GM04503 (cell line): Measurements from ENCODE around the gene KCNJ13.

ENCODE experiments used
- DNase-seq: peaks from one replicate; pipeline ENCODE4 v3.0.0-alpha.2; 2012; ENCODE audit warnings: low read depth

KCNJ13 gene

DNA sequence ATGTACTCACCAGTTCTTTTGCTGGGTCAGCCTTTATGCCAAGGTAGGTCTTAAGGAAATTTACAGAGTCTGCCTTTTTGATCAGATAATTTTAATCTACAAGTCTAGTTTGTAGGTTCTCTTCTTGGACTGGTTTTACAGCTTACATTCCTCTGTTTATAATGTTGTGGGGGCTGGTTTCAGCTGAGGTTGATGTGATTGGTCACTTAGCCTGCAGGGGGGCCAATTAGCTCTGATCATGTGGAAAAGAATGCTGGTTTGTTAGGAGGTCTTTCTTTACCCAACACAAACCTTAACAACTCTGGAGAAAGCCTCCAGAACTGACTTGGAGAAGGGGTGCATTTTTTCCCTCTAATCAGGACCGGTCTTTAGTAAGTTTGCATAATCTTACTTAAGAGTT lies at the start of gene KCNJ13:
TSS of gene KCNJ13 (minus strand) at position 131 of the 400 bp plus-strand sequence. CDS start 5,203 bp downstream, outside the sequence.
- DNase-seq = no peak

DNA sequence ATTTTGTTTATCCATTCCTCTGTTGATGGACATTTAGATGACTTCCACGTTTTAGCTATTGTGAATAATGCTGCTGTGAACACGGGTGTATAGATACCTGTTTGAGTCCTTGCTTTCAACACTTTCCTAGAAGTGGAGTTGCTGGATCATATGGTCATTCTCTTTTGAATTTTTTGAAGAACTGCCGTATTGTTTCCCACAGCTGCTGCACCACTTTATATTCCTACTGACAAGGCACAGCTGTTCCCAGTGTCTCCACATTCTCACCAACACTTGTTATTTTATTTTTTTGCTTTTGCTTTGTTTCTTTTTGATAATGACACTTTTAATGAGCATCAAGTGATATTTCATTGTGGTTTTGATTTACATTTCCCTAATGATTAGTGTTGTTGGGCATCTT lies 41.4 kb upstream of the KCNJ13 start:
- no peak for DNase-seq

DNA sequence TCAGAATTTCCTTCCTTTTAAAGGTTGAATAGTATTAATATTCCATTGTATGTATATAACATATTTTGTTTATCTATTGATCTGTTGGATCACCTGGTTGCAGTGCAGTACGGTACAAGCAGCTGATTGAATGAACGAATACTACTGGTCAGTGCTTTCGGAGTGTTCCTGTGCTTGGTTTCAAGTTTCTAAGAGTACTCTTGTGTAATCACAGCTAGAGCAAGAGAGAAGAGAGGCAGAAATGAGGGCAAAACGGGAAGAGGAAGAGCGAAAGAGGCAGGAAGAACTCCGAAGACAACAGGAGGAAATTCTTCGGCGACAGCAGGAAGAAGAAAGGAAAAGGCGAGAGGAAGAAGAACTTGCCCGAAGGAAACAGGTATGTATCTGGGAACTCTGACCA lies 40.3 kb upstream of the KCNJ13 start:
- no peak for DNase-seq

DNA sequence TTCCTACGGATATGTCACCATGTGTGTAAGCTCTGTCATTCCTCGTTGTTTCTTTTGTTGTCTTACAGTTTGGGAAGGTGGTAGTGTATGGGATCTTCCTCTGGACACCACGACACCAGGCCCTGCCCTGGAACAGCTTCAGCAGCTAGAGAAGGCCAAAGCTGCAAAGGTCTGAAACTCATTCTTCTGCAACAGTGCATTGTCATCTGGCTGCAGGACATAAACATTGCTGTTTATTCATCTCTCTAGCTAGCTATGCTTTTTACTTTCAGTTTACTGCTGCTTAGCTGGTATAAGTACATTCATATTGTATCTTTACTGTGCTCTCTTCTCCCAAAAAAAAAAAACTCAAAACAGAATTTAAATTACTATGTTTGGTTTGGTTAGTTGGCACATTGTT lies 39.2 kb upstream of the KCNJ13 start:
- DNase-seq = no peak

DNA sequence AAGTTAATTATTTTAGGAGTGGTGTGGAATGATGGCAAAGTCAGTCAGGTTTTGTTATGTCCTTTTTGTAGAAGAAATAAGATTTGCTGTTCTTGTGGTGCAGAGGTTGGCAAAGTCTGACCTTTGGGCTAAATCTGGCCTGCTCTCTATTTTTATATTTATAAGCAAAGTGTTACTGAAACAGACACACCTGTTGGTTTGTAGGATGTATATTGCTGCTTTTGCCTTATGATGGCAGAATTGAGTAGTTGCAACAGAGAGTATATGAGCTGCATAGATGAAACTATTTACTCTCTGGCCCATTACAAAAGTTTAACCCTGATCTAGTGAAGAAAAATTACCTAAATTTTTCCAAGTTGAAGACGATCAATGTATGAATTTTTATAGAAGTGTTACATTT lies 34.1 kb upstream of the KCNJ13 start:
- DNase-seq = no peak

DNA sequence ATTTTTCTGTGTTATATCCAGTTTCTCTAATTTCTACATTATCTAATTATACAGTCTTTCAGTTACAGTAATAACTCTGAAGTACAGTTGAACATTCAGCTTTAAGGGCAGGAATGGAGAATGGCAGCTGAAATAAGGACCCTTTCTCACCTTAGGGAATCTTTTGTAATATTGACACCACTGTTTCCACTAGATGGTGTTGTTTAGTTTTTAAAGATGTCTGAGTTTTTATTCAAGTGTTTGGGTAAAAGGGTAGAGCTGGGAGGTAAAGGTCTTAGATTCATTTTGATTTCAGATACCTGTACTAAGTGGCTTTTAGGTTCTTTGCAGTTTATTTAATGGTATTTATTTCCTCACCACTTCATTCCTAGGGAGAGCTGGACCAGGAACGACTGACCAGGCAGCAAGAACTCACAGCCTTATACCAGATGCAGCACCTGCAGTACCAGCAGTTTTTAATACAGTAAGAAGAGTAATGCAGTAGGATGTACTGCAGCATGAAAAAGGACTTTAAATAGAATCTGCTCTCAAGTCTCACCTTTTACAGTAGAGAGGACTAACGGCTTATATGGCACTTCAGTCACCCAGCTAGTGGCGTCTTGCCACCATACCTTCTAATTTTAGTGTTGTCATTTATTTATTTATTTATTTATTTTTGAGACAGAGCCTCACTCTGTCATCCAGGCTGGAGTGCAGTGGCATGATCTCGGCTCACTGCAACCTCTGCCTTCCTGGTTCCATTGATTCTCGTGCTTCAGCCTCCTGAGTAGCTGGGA lies 33.2 kb upstream of the KCNJ13 start:
- no peak for DNase-seq

DNA sequence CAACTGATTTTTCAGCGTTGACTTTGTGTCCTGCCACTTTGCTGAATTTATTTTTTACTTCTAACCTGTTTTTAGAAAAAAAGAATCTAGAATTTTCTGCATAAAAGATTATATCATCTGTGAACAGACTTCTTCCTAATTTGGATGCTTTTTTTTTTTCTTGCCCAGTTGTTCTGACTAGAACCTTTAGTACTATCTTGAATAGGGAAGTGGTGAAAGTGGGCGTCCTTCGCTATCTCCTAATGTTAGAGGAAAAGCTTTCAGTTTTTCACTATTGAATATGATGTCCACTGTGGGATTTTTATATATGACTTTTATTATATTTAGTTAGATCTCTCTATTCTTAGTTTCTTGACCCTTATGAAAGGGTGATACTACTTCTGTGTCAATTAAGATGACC lies 25.7 kb upstream of the KCNJ13 start:
- no peak for DNase-seq

DNA sequence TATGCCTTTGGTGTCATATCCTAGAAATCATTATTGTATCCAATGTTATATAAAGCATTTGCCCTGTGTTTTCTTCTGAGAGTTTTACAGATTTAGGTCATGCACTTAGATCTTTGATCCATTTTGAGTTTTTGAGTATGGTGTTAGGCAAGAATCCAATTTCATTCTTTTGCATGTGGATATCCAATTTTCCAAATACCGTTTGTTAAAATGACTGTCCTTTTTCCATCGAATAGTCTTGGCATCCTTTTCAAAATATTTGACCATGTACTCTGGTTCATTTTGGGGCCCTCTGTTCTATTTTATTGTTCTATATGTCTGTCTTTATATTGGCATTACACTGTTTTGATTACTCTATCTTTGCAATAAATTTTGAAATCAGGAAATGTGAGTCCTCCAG lies 23.8 kb upstream of the KCNJ13 start:
- no peak for DNase-seq

DNA sequence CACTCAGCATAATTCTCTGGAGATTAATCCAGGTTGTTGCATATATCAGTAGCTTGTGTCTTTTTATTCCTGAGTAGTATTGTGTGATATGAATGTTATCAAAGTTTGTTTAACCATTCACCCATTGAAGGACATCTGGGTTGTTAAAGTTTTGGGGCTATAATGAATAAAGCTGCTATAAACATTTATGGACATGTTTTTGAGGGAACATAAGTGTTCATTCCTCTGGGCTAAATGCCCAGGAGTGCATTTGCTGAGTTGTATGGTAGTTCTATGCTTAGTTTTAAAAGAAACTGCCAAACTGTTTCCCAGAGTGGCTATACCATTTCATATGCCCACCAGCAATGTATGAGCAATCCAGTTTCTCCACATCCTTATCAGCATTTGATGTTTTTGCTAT lies 21.8 kb upstream of the KCNJ13 start:
- no peak for DNase-seq

DNA sequence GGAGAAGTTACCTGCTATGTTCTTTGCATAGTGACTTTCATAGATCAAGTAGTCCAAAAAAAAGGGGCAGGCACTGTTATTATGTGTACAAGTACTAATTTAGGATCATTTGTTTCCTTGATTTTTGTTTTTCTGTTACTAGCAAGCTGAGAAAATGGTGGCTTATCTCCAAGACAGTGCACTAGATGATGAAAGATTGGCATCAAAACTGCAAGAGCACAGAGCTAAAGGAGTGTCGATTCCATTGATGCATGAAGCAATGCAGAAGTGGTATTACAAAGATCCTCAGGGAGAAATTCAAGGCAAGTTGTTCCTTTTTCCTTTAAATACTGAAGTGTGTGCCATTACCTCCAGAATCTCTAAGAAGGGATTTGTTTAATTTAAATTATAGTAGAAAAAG lies 19.6 kb upstream of the KCNJ13 start:
- no peak for DNase-seq

DNA sequence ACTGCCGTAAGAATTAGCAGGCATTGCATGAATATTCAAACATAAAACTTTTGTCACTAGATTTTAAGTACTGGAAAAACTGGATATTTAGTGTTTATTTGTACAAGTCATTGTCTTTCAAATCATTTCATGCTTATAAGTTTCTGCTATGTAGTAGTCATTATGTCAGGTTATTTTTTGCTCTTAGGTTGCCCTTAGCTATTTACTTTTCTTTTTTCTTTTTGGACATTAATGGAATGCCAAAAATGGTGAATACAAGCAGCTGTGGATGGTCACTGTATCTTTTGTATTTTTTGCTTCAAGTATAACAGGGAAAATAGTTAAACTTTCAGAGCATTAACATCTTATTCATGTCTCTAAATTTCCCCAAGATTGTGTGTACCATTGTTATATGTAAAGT lies 18.6 kb upstream of the KCNJ13 start:
- DNase-seq = no peak

DNA sequence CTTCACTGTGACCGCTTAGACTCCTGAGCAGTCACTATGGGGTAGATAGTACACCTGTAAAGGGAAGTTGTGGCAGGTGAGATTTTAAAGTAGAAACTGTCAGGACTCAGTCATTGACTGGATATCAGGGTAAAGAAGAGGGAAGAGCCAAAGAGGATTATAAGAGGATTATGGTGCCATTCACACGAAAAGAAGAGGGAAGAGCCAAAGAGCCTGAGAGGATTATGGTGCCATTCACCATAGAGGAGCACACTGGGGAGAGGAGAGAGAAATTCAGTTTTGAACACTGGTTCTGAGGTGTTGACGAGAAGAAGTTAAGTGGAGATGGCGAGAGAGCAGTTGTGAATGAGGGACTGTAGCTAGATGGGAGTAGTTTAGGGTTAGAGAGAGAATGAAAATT lies 16.9 kb upstream of the KCNJ13 start:
- DNase-seq = no peak

DNA sequence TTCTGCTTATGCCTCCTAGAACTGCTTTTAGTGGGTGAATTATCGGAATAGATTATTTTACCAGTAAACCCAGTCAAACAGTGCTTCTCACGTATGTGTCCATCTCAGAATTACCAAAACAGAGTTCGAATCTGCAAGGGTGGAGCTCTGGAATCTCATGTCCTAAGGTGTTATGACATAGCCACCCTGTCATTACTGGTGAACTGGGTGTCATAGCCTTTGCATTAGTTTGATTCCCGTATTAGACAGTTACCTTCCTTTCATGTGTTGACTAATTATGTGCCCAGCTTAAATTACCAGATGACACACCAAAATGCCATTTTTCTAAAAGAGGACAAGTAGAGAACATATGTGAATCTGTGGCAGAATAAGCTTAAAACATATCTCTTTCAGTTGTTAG lies 15.2 kb upstream of the KCNJ13 start:
- no peak for DNase-seq

DNA sequence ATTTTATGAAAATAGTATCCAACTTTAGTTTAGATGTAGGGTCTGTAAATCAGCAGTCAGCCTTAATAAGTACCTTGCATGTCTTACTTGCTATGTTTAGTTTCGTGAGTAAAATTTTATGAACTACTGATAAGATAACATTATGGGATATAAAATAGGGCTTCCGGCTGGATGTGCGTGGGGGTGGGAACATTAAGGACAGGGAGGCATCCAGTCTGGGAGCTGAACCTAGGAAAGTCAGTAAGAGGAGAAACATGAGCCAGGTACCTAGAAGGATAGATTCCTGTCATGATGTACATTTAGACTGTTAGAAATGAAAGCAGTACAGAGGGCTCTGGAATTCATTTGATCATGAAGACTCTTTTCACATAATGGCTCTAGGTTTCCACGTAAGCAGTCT lies 12.7 kb upstream of the KCNJ13 start:
- no peak for DNase-seq

DNA sequence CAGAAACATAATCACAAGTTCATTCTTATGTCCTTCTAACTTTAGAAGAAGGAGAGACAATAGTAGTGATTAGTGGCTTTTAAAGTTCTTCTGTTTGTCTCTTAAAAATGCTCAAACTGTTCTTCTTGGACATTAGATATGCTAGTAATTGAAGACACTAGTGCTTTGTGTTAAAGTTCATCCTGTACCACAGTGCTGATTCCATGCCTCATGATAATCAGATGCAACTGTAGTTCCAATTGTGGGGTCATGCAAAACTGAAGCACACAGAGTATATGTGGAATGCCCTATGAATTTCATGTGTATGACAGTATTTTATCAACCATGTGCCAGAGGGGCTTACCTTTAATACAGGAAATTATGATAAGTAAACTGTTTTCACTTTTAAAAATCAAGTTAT lies 11.4 kb upstream of the KCNJ13 start:
- DNase-seq = no peak

DNA sequence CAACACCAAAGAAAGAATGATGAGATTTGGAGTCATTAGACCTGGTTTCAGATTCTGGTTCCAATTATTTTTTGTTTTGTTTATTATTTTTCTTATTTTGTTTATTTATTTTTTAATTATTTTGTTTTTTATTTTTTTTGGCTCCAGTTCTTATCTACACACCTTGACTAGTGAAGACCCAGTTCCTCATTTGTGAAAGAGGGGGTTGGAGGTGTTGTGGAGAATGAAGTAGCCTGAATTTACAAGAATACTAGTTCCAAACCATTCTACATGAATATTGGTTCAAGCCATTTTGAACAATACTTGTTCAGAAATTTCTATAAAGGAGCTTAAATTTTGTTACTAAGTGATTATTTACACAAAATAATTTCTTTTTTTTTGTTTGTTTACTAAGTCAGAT lies 6.9 kb upstream of the KCNJ13 start:
- DNase-seq = no peak

DNA sequence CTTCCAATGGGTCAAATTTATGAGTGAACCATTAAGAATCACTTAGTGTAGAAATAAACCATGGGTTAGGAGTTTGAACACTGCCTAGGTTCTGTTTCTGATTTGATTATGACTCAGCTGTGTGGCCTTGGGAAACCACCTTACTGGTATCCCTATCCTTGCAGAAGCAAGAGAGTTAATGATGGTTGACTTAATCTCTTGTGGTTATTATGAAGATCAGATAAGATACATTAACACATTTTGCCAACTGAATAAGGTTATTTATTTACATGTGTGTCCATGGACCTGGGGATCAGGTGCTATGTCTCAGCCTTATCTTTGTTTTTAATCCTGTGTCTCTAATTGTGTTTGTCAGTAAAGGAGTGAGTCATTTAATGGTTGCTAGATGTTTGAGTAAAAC lies 5.4 kb upstream of the KCNJ13 start:
- DNase-seq = peak; percentile 23

DNA sequence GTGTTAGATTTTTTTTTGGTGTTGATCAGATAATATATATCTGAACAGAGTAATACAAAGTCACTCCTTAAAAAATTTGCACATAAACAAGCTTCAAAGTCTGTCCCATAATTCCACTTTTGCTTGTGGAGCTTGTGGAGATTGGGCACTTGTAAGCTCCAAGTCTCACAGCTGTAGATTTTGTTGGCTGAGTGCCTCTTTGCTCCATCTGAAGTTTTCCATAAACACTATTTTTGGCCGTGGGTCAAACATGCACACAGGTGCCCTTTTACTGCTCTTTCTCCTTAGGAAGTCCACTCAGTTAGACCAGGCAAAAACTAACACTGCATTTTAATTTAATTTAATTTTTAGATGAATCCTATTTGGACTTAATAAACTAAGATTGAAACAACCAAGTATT lies 3.6 kb upstream of the KCNJ13 start:
- DNase-seq = no peak

DNA sequence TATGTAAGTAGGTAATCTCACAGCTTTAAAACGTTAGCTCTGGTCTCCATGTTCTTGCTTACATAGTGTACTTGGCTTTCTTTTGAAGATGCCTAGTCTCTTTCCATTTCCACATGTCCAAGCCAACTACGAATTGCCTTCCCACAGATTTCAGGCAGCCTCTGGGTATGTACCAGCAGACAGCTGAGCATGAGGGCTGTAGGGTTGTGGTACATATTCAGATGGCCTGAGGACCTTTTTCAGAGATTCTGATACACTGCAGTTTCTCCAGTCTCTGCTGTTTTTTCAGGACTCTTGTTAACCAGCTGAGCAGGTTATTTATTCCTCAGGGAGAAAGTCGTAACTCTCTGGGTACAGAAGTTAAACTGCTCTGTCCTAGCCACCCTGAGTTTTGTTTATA lies 3.1 kb upstream of the KCNJ13 start:
- no peak for DNase-seq

DNA sequence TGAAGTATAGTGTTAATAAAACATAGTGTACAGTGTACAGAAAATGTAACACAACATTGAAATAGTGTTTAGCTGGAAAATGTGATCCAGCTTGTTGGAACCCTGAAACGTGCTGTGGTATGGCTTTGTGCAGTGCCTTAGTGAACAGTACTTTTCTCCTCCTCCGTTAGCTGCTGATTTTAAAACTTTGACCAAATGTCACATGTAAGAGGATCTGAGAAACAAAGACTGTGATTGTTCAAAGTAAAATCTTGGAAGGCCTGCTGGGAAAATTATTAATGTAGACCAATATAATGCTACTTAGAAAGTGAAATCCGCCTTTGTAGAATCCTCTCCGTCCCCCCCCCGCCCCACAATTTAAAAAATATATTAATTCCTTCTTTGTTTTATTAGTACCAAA lies 911 bp upstream of the KCNJ13 start:
- no peak for DNase-seq

DNA sequence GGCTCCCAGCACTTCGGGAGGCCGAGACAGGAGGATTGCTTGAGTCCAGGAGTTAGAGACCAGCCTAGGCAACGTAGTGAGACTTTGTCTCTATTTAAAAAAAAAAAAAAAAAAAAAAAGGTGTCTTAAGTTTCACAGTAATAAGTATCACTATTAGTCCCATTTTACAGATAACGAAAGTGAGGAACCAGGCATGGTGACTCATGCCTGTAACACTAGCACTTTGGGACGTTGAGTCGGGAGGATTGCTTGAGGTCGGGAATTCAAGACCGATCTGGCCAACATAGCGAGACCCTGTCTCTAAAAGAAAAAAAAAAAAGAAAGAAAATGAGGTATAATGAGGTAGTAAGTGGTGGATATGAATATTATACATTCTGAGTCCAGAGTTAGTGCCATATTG lies 2.5 kb downstream of the KCNJ13 start:
- no peak for DNase-seq

DNA sequence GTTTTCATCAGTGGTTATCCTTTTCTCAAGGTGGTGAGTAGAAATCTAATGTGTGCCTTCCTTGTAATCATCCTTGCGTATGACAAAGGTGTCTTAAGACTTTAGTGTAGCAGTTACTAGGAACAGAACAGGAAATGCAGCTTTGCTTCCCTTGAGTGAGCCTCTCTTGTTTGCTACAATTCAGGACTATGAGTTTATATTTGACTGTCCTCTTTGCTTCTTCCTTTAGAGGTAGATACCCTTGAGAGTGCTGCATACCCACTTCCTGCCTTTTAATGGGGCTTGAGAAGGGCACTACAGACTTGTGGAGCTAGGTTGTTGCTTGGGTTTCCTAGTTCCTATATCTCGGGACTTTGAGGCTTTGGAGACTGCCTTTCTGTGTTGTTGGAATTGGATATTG lies 3.8 kb downstream of the KCNJ13 start:
- DNase-seq = no peak

DNA sequence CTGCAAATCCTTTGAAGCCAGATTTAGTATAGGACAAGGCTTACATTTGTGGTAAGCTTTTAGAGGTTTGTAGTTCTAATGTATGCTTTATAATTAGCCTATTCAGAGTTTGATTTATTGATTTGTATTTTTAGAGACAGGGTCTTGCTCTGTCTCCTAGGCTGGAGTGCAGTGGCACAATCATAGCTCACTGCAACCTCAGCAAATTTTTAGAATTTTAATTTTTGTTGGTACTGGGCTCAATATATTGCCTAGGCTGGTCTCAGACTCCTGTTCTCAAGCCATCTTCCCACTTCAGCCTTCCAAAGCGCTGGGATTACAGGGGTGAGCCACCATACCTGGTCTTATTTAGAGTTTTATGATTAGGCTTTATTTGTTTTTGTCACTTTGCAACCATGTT lies 4.5 kb downstream of the KCNJ13 start:
- DNase-seq = no peak

DNA sequence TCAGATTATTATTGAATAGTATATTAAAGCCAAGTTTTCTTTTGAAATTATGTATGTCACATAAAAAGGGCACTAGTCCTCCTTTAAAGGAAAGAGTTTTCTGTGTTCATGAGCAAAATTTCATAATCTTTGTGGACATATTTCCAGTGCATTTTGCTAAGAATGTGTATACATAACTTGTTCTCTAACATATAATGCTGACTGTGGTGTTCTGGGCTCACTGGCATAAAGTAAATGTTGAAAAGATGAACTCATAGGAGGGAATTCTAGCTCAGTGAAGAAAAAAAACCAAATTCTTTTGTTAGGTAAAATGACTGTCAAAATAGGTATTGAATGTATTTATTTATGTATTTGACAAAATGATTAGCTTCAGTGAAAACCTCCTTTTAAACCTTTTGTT lies 6.2 kb downstream of the KCNJ13 start:
- no peak for DNase-seq

DNA sequence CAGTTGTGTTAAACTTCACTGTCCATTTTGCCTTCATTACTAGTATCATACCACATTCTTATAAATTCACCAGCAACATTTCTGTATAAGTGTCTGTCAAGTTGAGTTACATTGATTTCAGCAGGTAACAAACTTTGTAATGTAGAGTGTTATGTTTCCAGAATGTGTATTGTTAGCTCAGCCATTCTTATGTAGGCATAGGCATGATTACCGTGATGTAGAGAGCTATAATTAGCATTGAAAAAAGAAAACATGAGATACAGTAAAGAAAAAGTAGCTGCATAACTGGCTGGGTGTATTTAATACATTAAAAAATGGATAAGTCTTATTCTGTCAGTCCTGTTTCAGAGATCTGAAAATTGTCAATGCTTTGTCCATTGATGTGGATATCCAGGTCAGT lies 8.5 kb downstream of the KCNJ13 start:
- no peak for DNase-seq
